Stimulated activated CD8-positive, alpha-beta memory T cell treated with anti-CD3 and anti-CD28 coated beads, Interleukin-12 subunit alpha, Interleukin-12 subunit beta, amount 100 ng/mL, for 1 hour (primary cell): ENCODE results near the gene CISTR.
A peak's percentile ranks its signal among the peaks of the same experiment; 100 is the strongest.
"Not testable (repeated sequence)": the region's sequence is repeated elsewhere in the genome, so short reads cannot be mapped to it uniquely, and the experiment has no call there.

Source experiments
- DNase-seq: peaks from one replicate; pipeline ENCODE4 v3.0.0-alpha.2; 2020; ENCODE audit warnings: low read depth

The CISTR gene

GRCh38 chr12:53751336-53752191, at the start of gene CISTR:
CISTR (minus strand) TSS chr12:53751979.
- peak; percentile 12 for DNase-seq

- no peak for DNase-seq
These were observed 46.8 kb upstream of the CISTR start for GRCh38 chr12:53798575-53798974.

- DNase-seq, result no peak
These were observed 44.1 kb upstream of the CISTR start for GRCh38 chr12:53795927-53796326.

GRCh38 chr12:53793221-53793620, 41.4 kb upstream of the CISTR start:
- no peak for DNase-seq

- peak; percentile 19 for DNase-seq
These were observed 40.1 kb upstream of the CISTR start for GRCh38 chr12:53791735-53792326.

- no peak for DNase-seq
These were observed 37.8 kb upstream of the CISTR start for GRCh38 chr12:53789570-53789969.

GRCh38 chr12:53788892-53789291, 37.1 kb upstream of the CISTR start:
- no peak for DNase-seq

GRCh38 chr12:53786411-53786810, 34.6 kb upstream of the CISTR start:
- no peak for DNase-seq

- no peak for DNase-seq
These were observed 33.4 kb upstream of the CISTR start for GRCh38 chr12:53785161-53785560.

- no peak for DNase-seq
These were observed 30.4 kb upstream of the CISTR start for GRCh38 chr12:53782093-53782703.

GRCh38 chr12:53781228-53781801, 29.5 kb upstream of the CISTR start:
- DNase-seq, result no peak

GRCh38 chr12:53780323-53780722, 28.5 kb upstream of the CISTR start:
- no peak for DNase-seq

GRCh38 chr12:53779679-53780078, 27.9 kb upstream of the CISTR start:
- DNase-seq, result not testable (repeated sequence)

GRCh38 chr12:53777936-53778644, 26.3 kb upstream of the CISTR start:
- no peak for DNase-seq

- no peak for DNase-seq
These were observed 25.6 kb upstream of the CISTR start for GRCh38 chr12:53777412-53777811.

GRCh38 chr12:53776872-53777271, 25.1 kb upstream of the CISTR start:
- DNase-seq, result no peak

GRCh38 chr12:53775478-53776145, 23.8 kb upstream of the CISTR start:
- no peak for DNase-seq

GRCh38 chr12:53770281-53770680, 18.5 kb upstream of the CISTR start:
- DNase-seq, result no peak

- no peak for DNase-seq
These were observed 17.2 kb upstream of the CISTR start for GRCh38 chr12:53768976-53769375.

- no peak for DNase-seq
These were observed 15.1 kb upstream of the CISTR start for GRCh38 chr12:53766881-53767280.

GRCh38 chr12:53765891-53766290, 14.1 kb upstream of the CISTR start:
- no peak for DNase-seq

- no peak for DNase-seq
These were observed 12.8 kb upstream of the CISTR start for GRCh38 chr12:53764615-53765014.
